MCF 10A (cell line): ENCODE data around the gene TMCO4. TPM values are rescaled to one million over a fixed set of nuclear protein-coding genes. Genes with fewer than 3 reads are reported as not detected.

Source experiments
- BruUV-seq: library from RNA; stranded (reverse); fragments of 400-500 nt; replicated peaks from 2 replicates; lab custom pipeline; 2021; lab: Mats Ljungman, UMichigan
- CTCF ChIA-PET: fragments of 300-600 bp; sonication (Branson Sonifier 250); formaldehyde crosslinking; extraction: SDS; loops from one replicate; lab custom pipeline; 2021; ENCODE audit warnings: antibody characterized with exemption, inconsistent platforms; lab: Yijun Ruan, JAX
- POLR2A ChIA-PET: fragments of 300-600, 350-650 bp; sonication (Branson Sonifier 250); formaldehyde crosslinking; extraction: SDS; loops from one replicate; lab custom pipeline; 2020; ENCODE audit warnings: antibody characterized with exemption, inconsistent platforms; lab: Yijun Ruan, JAX
- DNase-seq: peaks from one replicate; pipeline ENCODE4 v3.0.0-alpha.2; 2018; ENCODE audit not compliant: unreplicated experiment
- H3K27ac Mint-ChIP-seq: one replicate; pipeline ENCODE4 v1.8.0; 2022; ENCODE audit warnings: mild to moderate bottlenecking, low read depth, mixed read lengths; ENCODE audit not compliant: unreplicated experiment
- H3K27me3 Mint-ChIP-seq: one replicate; pipeline ENCODE4 v1.8.0; 2022; ENCODE audit warnings: mixed read lengths; ENCODE audit not compliant: insufficient read depth, unreplicated experiment
- H3K36me3 Mint-ChIP-seq: one replicate; pipeline ENCODE4 v1.8.0; 2022; ENCODE audit warnings: mild to moderate bottlenecking, moderate library complexity, mixed read lengths; ENCODE audit not compliant: insufficient read depth, unreplicated experiment
- H3K4me1 Mint-ChIP-seq: one replicate; pipeline ENCODE4 v1.8.0; 2022; ENCODE audit warnings: mixed read lengths; ENCODE audit not compliant: insufficient read depth, unreplicated experiment
- H3K4me3 Mint-ChIP-seq: one replicate; pipeline ENCODE4 v1.8.0; 2022; ENCODE audit warnings: mild to moderate bottlenecking, moderate library complexity, mixed read lengths; ENCODE audit not compliant: unreplicated experiment
- H3K9me3 Mint-ChIP-seq: one replicate; pipeline ENCODE4 v1.8.0; 2022; ENCODE audit warnings: mixed read lengths; ENCODE audit not compliant: unreplicated experiment
- intact Hi-C: fragments of 100-400 bp; cut with micrococcal nuclease; formaldehyde crosslinking; loops from 2 replicates; pipeline ENCODE4 v1.14.1; 2022
- total RNA-seq: library from RNA; stranded (reverse); gene quantifications from 2 replicates; pipeline ENCODE4 v1.2.3, GENCODE V29; 2022
- TF ChIP-seq, protein P1 (sequence below): fragments of 200-600 bp; IDR thresholded peaks from one replicate; pipeline ENCODE4 v1.8.0; 2022; ENCODE audit warnings: antibody characterized with exemption, mild to moderate bottlenecking; ENCODE audit not compliant: unreplicated experiment

The TMCO4 gene
- total RNA-seq, 1 experiment from 2014 or later: 20.5 TPM

DNA sequence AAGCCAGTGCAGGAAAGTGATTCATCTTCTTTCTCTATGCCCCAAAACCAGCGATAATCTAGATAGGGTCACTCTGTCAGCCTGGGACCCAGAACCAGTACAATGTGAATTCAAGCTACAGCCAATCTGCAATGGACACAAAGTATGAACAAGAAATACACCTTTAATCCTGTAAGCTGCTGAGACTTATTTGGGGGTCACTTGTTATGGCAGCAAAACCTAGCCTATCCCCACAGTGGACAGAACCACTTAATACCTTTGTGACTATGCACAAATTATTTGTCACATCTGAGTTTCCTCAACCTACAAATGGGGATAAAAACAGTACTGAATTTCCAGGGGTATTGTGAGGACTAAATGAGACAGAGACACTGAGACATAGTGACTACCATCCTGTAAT, 50.0 kb downstream of the TMCO4 start:
- Mint-ChIP-seq H3K4me1 (peaks cover 5% of the 10 kb centered on the region), H3K36me3 (peaks cover 40% of the 10 kb centered on the region), H3K27ac (no peak overlapping the region), H3K4me3 (no peak overlapping the region), H3K9me3 (no peaks in the 10 kb centered on the region), H3K27me3 (no peaks in the 10 kb centered on the region)
- no TSS peak for BruUV-seq
- POLR2A ChIA-PET: no interaction called here
- TF ChIP-seq, protein P1, sequence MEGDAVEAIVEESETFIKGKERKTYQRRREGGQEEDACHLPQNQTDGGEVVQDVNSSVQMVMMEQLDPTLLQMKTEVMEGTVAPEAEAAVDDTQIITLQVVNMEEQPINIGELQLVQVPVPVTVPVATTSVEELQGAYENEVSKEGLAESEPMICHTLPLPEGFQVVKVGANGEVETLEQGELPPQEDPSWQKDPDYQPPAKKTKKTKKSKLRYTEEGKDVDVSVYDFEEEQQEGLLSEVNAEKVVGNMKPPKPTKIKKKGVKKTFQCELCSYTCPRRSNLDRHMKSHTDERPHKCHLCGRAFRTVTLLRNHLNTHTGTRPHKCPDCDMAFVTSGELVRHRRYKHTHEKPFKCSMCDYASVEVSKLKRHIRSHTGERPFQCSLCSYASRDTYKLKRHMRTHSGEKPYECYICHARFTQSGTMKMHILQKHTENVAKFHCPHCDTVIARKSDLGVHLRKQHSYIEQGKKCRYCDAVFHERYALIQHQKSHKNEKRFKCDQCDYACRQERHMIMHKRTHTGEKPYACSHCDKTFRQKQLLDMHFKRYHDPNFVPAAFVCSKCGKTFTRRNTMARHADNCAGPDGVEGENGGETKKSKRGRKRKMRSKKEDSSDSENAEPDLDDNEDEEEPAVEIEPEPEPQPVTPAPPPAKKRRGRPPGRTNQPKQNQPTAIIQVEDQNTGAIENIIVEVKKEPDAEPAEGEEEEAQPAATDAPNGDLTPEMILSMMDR: no peak
- intact Hi-C loops: no loop called here
- CTCF ChIA-PET: no interaction called here
- DNase-seq: no peak

DNA sequence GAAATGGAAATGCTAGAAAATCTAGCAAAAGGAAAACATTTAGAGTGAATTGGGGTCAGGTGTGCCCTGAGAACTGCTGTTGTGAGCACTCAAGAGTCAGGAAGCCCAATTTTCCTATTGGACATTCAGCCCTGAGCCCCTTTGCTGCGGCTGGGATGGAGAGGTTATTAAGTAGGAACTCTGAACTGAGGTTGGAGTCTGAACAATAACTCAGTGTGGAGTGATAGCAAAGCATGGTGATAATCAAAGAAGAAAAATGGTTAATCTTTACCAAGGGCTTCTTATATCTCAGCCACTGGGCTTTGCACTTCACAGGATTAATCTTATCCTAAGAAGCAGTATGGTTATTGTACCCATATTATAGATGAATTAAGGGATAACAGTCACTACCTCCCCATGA, 52.0 kb downstream of the TMCO4 start:
- ChIA-PET POLR2A (no interaction called here), CTCF (interaction anchor here (0.7 to 1.6 kb wide), 4 partner anchors 13 to 33 kb away, joined by 3 to 4 read pairs (median 4); no protein-coding TSS in a partner anchor)
- H3K4me1 Mint-ChIP-seq: peaks cover 5% of the 10 kb centered on the region
- no peak overlapping the region for H3K4me3 Mint-ChIP-seq
- H3K9me3 Mint-ChIP-seq: no peaks in the 10 kb centered on the region
- DNase-seq: no peak
- H3K27ac Mint-ChIP-seq: no peak overlapping the region
- intact Hi-C loops: no loop called here
- peaks cover 47% of the 10 kb centered on the region for H3K36me3 Mint-ChIP-seq
- BruUV-seq: no TSS peak
- TF ChIP-seq, protein P1: no peak
- no peaks in the 10 kb centered on the region for H3K27me3 Mint-ChIP-seq

DNA sequence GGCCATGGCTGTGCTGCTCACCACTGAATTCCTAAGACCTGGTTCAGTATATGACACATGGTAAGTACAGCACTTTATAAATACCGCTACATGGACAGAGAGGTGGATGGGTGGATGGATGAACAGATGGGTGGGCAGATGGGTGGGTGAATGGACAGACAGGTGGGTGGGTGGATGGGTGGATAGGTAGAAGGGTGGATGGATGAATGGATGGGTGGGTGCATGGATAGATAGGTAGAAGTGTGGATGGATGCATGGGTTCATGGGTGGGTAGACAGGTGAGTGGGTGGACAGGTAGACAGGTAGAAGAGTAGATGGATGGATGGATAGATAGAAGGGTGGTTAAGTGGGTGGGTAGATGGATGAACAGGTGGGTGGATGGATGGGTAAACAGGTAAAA, 54.8 kb downstream of the TMCO4 start:
- intact Hi-C loops: no loop called here
- H3K4me3 Mint-ChIP-seq: no peak overlapping the region
- ChIA-PET CTCF (no interaction called here), POLR2A (no interaction called here)
- H3K9me3 Mint-ChIP-seq: no peaks in the 10 kb centered on the region
- H3K36me3 Mint-ChIP-seq: peaks cover 28% of the 10 kb centered on the region
- H3K27me3 Mint-ChIP-seq: no peaks in the 10 kb centered on the region
- H3K27ac Mint-ChIP-seq: no peak overlapping the region
- TF ChIP-seq, protein P1: no peak
- no TSS peak for BruUV-seq
- no peak for DNase-seq
- H3K4me1 Mint-ChIP-seq: no peaks in the 10 kb centered on the region

DNA sequence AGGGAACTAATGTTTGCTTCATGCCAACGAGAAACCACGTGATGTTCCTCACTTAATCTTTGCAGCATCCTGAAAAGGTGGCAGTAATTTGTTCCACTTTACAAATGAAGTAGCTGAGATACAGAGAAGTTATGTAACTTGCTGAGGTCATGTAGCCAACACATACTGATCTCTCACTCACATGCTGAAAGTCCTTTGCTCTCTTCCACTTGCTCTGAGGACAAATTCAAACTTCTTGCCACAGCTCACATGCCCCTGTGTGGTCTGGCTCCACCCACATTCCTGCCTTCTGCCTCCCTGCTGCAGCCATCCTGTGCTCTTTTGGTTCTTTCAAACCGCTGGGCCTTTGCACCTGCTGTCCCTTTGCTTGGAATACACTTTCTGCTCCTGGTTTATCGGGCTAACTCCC, 55.4 kb downstream of the TMCO4 start:
- CTCF ChIA-PET: no interaction called here
- Mint-ChIP-seq H3K27me3 (no peaks in the 10 kb centered on the region), H3K9me3 (no peaks in the 10 kb centered on the region), H3K4me1 (no peaks in the 10 kb centered on the region), H3K27ac (no peak overlapping the region), H3K4me3 (no peak overlapping the region), H3K36me3 (peaks cover 24% of the 10 kb centered on the region)
- POLR2A ChIA-PET: no interaction called here
- no peak for DNase-seq
- TF ChIP-seq, protein P1: no peak
- intact Hi-C loops: no loop called here
- no TSS peak for BruUV-seq
